Upper lobe of left lung (tissue), 6 donors: ENCODE results near the gene MAP4K4. TPM values are rescaled to one million over a fixed set of nuclear protein-coding genes. Genes with fewer than 3 reads are reported as not detected.

Experiments
- ATAC-seq, 2 donors: fragments of 200-7000 bp; cut with Tn5 transposase; one replicate each; pipeline ENCODE4 v1.9.1; 2022; ENCODE audit warnings: mild to moderate bottlenecking in 2 of 2, moderate library complexity in 2 of 2; ENCODE audit not compliant: low FRiP score in 2 of 2
- DNase-seq, 2 donors: peaks; one replicate each; pipeline ENCODE4 v3.0.0-alpha.2; 2019 to 2020
- H3K27ac ChIP-seq, 4 donors: fragments of 200-600 bp; sonication (generic); one replicate each; pipeline ENCODE4 v1.5.1; 2016 to 2019
- H3K27me3 ChIP-seq, 4 donors: fragments of 200-600 bp; sonication (generic); one replicate each; pipeline ENCODE4 v1.5.1; 2017 to 2019
- H3K36me3 ChIP-seq, 4 donors: fragments of 200-600 bp; sonication (generic); one replicate each; pipeline ENCODE4 v1.5.1; 2016 to 2019
- H3K4me1 ChIP-seq, 4 donors: fragments of 200-600 bp; sonication (generic); one replicate each; pipeline ENCODE4 v1.5.1; 2018 to 2019
- H3K4me3 ChIP-seq, 4 donors: fragments of 200-600 bp; sonication (generic); one replicate each; pipeline ENCODE4 v1.5.1; 2017 to 2019; ENCODE audit warnings: mild to moderate bottlenecking in 2 of 4, moderate library complexity in 1 of 4
- H3K9me3 ChIP-seq, 4 donors: fragments of 200-600 bp; sonication (generic); one replicate each; pipeline ENCODE4 v1.5.1; 2018 to 2019
- EP300 ChIP-seq, 4 donors: sonication (generic); formaldehyde crosslinking; IDR thresholded peaks; one replicate each; pipeline ENCODE4 v1.5.1; 2017; ENCODE audit warnings: antibody characterized with exemption in 4 of 4, control low read depth in 2 of 4
- POLR2A ChIP-seq, 4 donors: fragments of 450-650 bp; IDR thresholded peaks; one replicate each; pipeline ENCODE4 v1.5.1; 2016 to 2017; ENCODE audit warnings: antibody characterized with exemption in 4 of 4, mild to moderate bottlenecking in 2 of 4
- POLR2AphosphoS5 ChIP-seq, 2 donors: sonication (generic); formaldehyde crosslinking; IDR thresholded peaks; one replicate each; pipeline ENCODE4 v1.5.1; 2017; ENCODE audit warnings: antibody characterized with exemption in 2 of 2
- WGBS, 2 donors: methylation state at CpG; one replicate each; pipeline ENCODE4 v1.1.5; 2017 to 2018; 5-methylcytosine and 5-hydroxymethylcytosine counted together
- total RNA-seq, 6 donors: library from RNA; depleted of rRNA in 4 of 6; stranded (reverse); fragments of >200 nt in 4 of 6; gene quantifications; one replicate each; pipeline versions ENCODE4 v1.1.0 to v1.2.1, GENCODE V29; 2016 to 2021
- TF ChIP-seq, protein P1 (sequence below), 6 experiments: fragments of 450-650 bp in 4 of 6; fragments of 200-600 bp in 2 of 6; sonication (generic) in 2 of 6; IDR thresholded peaks; one replicate each; pipeline ENCODE4 v1.5.1; 2016 to 2019; ENCODE audit warnings: antibody characterized with exemption in 6 of 6
- donor health status: DM: no; HTN: no; CAD: no; lungs with moderate emphysema.
- donor health status: DM: no; HTN: yes; CAD: no; lungs with severe emphysema.

Gene MAP4K4
- total RNA-seq, 6 donors from 2014 or later, result 49.8 to 88.0 (median 56.4) TPM

- no peaks in the 10 kb centered on the region for H3K4me1 ChIP-seq
- H3K36me3 ChIP-seq, result no peaks in the 10 kb centered on the region
- H3K4me3 ChIP-seq, result no peak overlapping the region
- ATAC-seq (no peak), DNase-seq (no peak)
- no peaks in the 10 kb centered on the region for H3K9me3 ChIP-seq
- TF ChIP-seq POLR2A (IDR thresholded peaks at IDR 0.05) (no peak), POLR2AphosphoS5 (IDR thresholded peaks at IDR 0.05) (no peak), EP300 (IDR thresholded peaks at IDR 0.05) (no peak)
- TF ChIP-seq, protein P1, sequence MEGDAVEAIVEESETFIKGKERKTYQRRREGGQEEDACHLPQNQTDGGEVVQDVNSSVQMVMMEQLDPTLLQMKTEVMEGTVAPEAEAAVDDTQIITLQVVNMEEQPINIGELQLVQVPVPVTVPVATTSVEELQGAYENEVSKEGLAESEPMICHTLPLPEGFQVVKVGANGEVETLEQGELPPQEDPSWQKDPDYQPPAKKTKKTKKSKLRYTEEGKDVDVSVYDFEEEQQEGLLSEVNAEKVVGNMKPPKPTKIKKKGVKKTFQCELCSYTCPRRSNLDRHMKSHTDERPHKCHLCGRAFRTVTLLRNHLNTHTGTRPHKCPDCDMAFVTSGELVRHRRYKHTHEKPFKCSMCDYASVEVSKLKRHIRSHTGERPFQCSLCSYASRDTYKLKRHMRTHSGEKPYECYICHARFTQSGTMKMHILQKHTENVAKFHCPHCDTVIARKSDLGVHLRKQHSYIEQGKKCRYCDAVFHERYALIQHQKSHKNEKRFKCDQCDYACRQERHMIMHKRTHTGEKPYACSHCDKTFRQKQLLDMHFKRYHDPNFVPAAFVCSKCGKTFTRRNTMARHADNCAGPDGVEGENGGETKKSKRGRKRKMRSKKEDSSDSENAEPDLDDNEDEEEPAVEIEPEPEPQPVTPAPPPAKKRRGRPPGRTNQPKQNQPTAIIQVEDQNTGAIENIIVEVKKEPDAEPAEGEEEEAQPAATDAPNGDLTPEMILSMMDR (IDR thresholded peaks at IDR 0.05), result no peak
- H3K27me3 ChIP-seq, result no peaks in the 10 kb centered on the region
- 91 to 96% methylated on average over 5 of the region's 5 CpGs for WGBS, 2 donors
- H3K27ac ChIP-seq, result no peak overlapping the region
These were observed 17.6 kb upstream of the MAP4K4 start for GRCh38 chr2:101679801-101680487.

GRCh38 chr2:101682311-101682710 is 15.2 kb upstream of the MAP4K4 start:
- Histone ChIP-seq H3K4me1 (no peaks in the 10 kb centered on the region), H3K27ac (no peak overlapping the region), H3K27me3 (no peaks in the 10 kb centered on the region), H3K4me3 (no peak overlapping the region), H3K36me3 (no peaks in the 10 kb centered on the region), H3K9me3 (no peaks in the 10 kb centered on the region)
- no peak for ATAC-seq
- 74 to 75% methylated on average over 3 to 4 of the region's 4 CpGs for WGBS, 2 donors
- TF ChIP-seq POLR2AphosphoS5 (IDR thresholded peaks at IDR 0.05) (no peak), EP300 (IDR thresholded peaks at IDR 0.05) (no peak), POLR2A (IDR thresholded peaks at IDR 0.05) (no peak)
- TF ChIP-seq, protein P1 (IDR thresholded peaks at IDR 0.05), result no peak
- no peak for DNase-seq

DNA sequence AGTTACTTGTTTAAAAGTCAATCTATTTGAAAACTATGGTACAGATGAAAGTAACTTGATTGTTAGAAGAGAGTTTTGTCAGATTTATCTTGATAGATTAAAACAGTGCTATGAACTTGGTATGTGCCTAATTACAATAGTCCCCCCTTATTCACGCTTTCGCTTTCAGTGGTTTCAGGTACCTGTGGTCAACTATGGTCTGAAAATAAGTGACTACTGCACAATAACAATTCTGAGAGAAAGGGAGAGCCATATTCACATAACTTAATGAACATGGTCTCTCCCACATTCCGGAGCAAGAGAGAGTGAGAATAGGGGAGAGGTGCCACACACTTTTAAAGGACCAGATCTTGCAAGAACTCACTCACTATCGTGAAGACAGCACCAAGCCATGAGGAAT is 13.2 kb upstream of the MAP4K4 start:
- ATAC-seq (no peak), DNase-seq (no peak)
- 74 to 92% methylated on average over 4 of the region's 4 CpGs for WGBS, 2 donors

GRCh38 chr2:101688261-101688660 is 9.2 kb upstream of the MAP4K4 start:
- H3K27me3 ChIP-seq, result no peaks in the 10 kb centered on the region
- TF ChIP-seq, protein P1 (IDR thresholded peaks at IDR 0.05), result no peak
- TF ChIP-seq EP300 (IDR thresholded peaks at IDR 0.05) (no peak), POLR2AphosphoS5 (IDR thresholded peaks at IDR 0.05) (no peak), POLR2A (IDR thresholded peaks at IDR 0.05) (no peak)
- no peaks in the 10 kb centered on the region for H3K36me3 ChIP-seq
- DNase-seq, result no peak
- H3K9me3 ChIP-seq, result no peaks in the 10 kb centered on the region
- H3K27ac ChIP-seq, result no peak overlapping the region
- H3K4me1 ChIP-seq, result no peaks in the 10 kb centered on the region
- 91 to 97% methylated on average over 5 of the region's 5 CpGs for WGBS, 2 donors
- no peak for ATAC-seq
- no peak overlapping the region for H3K4me3 ChIP-seq

More for the DNA sequence above, 13.2 kb upstream of the MAP4K4 start:
- Histone ChIP-seq H3K4me3 (no peak overlapping the region), H3K9me3 (no peaks in the 10 kb centered on the region), H3K4me1 (no peaks in the 10 kb centered on the region), H3K27me3 (no peaks in the 10 kb centered on the region), H3K27ac (no peak overlapping the region), H3K36me3 (no peaks in the 10 kb centered on the region)
- TF ChIP-seq, protein P1 (IDR thresholded peaks at IDR 0.05), result no peak
- TF ChIP-seq POLR2AphosphoS5 (IDR thresholded peaks at IDR 0.05), result no peak
- no peak for TF ChIP-seq EP300 (IDR thresholded peaks at IDR 0.05)
- TF ChIP-seq POLR2A (IDR thresholded peaks at IDR 0.05), result no peak
